GM18502 (cell line): ENCODE data around the gene HNF4A.
"Not testable (repeated sequence)": the region's sequence is repeated elsewhere in the genome, so short reads cannot be mapped to it uniquely, and the experiment has no call there.

Experiments used
- ATAC-seq: cut with Tn5 transposase; IDR thresholded peaks from one replicate; pipeline ENCODE4 v1.9.1; 2021; ENCODE audit warnings: mild to moderate bottlenecking; ENCODE audit not compliant: unreplicated experiment, poor library complexity

Gene HNF4A

GRCh38 chr20:44344723-44345122 lies 10.8 kb upstream of the HNF4A start:
- no peak for ATAC-seq

- no peak for ATAC-seq
Observed at GRCh38 chr20:44345147-44345546, 10.4 kb upstream of the HNF4A start.

GRCh38 chr20:44345941-44346340 lies 9.6 kb upstream of the HNF4A start:
- not testable (repeated sequence) for ATAC-seq

- no peak for ATAC-seq
Observed at GRCh38 chr20:44348168-44348659, 7.3 kb upstream of the HNF4A start.

GRCh38 chr20:44349349-44349748 lies 6.2 kb upstream of the HNF4A start:
- ATAC-seq: no peak

GRCh38 chr20:44350567-44350966 lies 4.9 kb upstream of the HNF4A start:
- no peak for ATAC-seq

GRCh38 chr20:44354979-44355497 lies 461 bp upstream of the HNF4A start:
- no peak for ATAC-seq

GRCh38 chr20:44356353-44356723 lies 839 bp downstream of the HNF4A start:
- no peak for ATAC-seq

GRCh38 chr20:44357020-44357419 lies 1.5 kb downstream of the HNF4A start:
- ATAC-seq: no peak

- no peak for ATAC-seq
Observed at GRCh38 chr20:44357555-44358125, 2.1 kb downstream of the HNF4A start.

GRCh38 chr20:44358776-44359175 lies 3.3 kb downstream of the HNF4A start:
- no peak for ATAC-seq

GRCh38 chr20:44360221-44360620 lies 4.7 kb downstream of the HNF4A start:
- no peak for ATAC-seq

- no peak for ATAC-seq
Observed at GRCh38 chr20:44361021-44361420, 5.5 kb downstream of the HNF4A start.

- ATAC-seq: no peak
Observed at GRCh38 chr20:44362466-44362940, 7.0 kb downstream of the HNF4A start.

GRCh38 chr20:44364068-44364467 lies 8.6 kb downstream of the HNF4A start:
- no peak for ATAC-seq

- no peak for ATAC-seq
Observed at GRCh38 chr20:44364780-44365179, 9.3 kb downstream of the HNF4A start.

GRCh38 chr20:44367746-44368145 lies 12.2 kb downstream of the HNF4A start:
- no peak for ATAC-seq

GRCh38 chr20:44370639-44371218 lies 15.2 kb downstream of the HNF4A start:
- ATAC-seq: no peak

- ATAC-seq: no peak
Observed at GRCh38 chr20:44382641-44383040, 27.1 kb downstream of the HNF4A start.

- no peak for ATAC-seq
Observed at GRCh38 chr20:44384423-44385027, 29.0 kb downstream of the HNF4A start.

- no peak for ATAC-seq
Observed at GRCh38 chr20:44388466-44389023, 33.0 kb downstream of the HNF4A start.
